Liver (tissue), 9 donors: ENCODE results near the gene IRAK2. TPM values are rescaled to one million over a fixed set of nuclear protein-coding genes. Genes with fewer than 3 reads are reported as not detected.

Source experiments
- DNase-seq: peaks from one replicate; pipeline ENCODE4 v3.0.0-alpha.2; 2017; ENCODE audit warnings: low spot score
- H3K27ac ChIP-seq, 2 donors: one replicate each; pipeline ENCODE4 v1.7.0; 2013; ENCODE audit warnings: inconsistent platforms in 2 of 2, low read length in 2 of 2, control low read depth in 1 of 2, low read depth in 1 of 2, mild to moderate bottlenecking in 1 of 2
- H3K27me3 ChIP-seq, 4 donors: one replicate each; pipeline versions ENCODE4 v1.6.1 to v1.7.0; 2013; ENCODE audit warnings: low read length in 3 of 4, inconsistent platforms in 1 of 4, mild to moderate bottlenecking in 1 of 4, moderate library complexity in 1 of 4; ENCODE audit not compliant: control insufficient read depth in 4 of 4, insufficient read depth in 4 of 4
- H3K36me3 ChIP-seq, 4 donors: one replicate each; pipeline versions ENCODE4 v1.6.1 to v1.7.0; 2013; ENCODE audit warnings: low read length in 3 of 4, mild to moderate bottlenecking in 3 of 4, low read depth in 1 of 4, moderate library complexity in 1 of 4; ENCODE audit not compliant: control insufficient read depth in 4 of 4, insufficient read depth in 3 of 4
- H3K4me1 ChIP-seq, 4 donors: one replicate each; pipeline versions ENCODE4 v1.6.1 to v1.7.0; 2013; ENCODE audit warnings: low read length in 3 of 4, mild to moderate bottlenecking in 3 of 4, moderate library complexity in 1 of 4; ENCODE audit not compliant: control insufficient read depth in 4 of 4, insufficient read depth in 4 of 4
- H3K4me3 ChIP-seq, 3 donors: one replicate each; pipeline versions ENCODE4 v1.6.1 to v1.7.0; 2013; ENCODE audit warnings: low read length in 3 of 3, control low read depth in 1 of 3, low read depth in 1 of 3, mild to moderate bottlenecking in 1 of 3
- H3K9ac ChIP-seq, 2 donors: one replicate each; pipeline ENCODE4 v1.7.0; 2013; ENCODE audit warnings: low read length in 2 of 2, mild to moderate bottlenecking in 2 of 2, moderate library complexity in 2 of 2, control low read depth in 1 of 2, low read depth in 1 of 2
- H3K9me3 ChIP-seq, 4 donors: one replicate each; pipeline versions ENCODE4 v1.6.1 to v1.7.0; 2013; ENCODE audit warnings: low read length in 3 of 4; ENCODE audit not compliant: control insufficient read depth in 4 of 4
- ATF3 ChIP-seq: IDR thresholded peaks from 2 replicates; pipeline ENCODE4 v1.6.1; 2016; ENCODE audit warnings: antibody characterized with exemption
- CTCF ChIP-seq: fragments of 150-350 bp; IDR thresholded peaks from 2 replicates; pipeline ENCODE4 v1.5.1; 2017; ENCODE audit warnings: improper control_type of control experiment, low read depth, low read length; ENCODE audit not compliant: missing input control
- EGR1 ChIP-seq, 2 donors: IDR thresholded peaks; 2 replicates each; pipeline ENCODE4 v1.6.1; 2016 to 2018; ENCODE audit warnings: antibody characterized with exemption in 2 of 2, low read depth in 2 of 2
- FOXA1 ChIP-seq: IDR thresholded peaks from 2 replicates; pipeline ENCODE4 v1.6.1; 2016; ENCODE audit warnings: antibody characterized with exemption
- FOXA2 ChIP-seq: IDR thresholded peaks from 2 replicates; pipeline ENCODE4 v1.6.1; 2016; ENCODE audit warnings: antibody characterized with exemption
- GABPA ChIP-seq, 2 donors: IDR thresholded peaks in 1 of 2; conservative IDR thresholded peaks in 1 of 2; 2 replicates each; pipeline ENCODE4 v1.6.1; 2016; ENCODE audit warnings: antibody characterized with exemption in 2 of 2, mild to moderate bottlenecking in 1 of 2, moderate library complexity in 1 of 2
- HNF4A ChIP-seq, 2 donors: conservative IDR thresholded peaks; 2 replicates each; pipeline ENCODE4 v1.6.1; 2016; ENCODE audit warnings: antibody characterized with exemption in 2 of 2, mild to moderate bottlenecking in 2 of 2
- HNF4G ChIP-seq: IDR thresholded peaks from 2 replicates; pipeline ENCODE4 v1.6.1; 2016; ENCODE audit warnings: antibody characterized with exemption
- JUND ChIP-seq, 2 donors: IDR thresholded peaks; 2 replicates each; pipeline ENCODE4 v1.6.1; 2016; ENCODE audit warnings: antibody characterized with exemption in 2 of 2
- MAX ChIP-seq: IDR thresholded peaks from 2 replicates; pipeline ENCODE4 v1.6.1; 2016; ENCODE audit warnings: antibody characterized with exemption
- NR2F2 ChIP-seq: IDR thresholded peaks from 2 replicates; pipeline ENCODE4 v1.6.1; 2016; ENCODE audit warnings: antibody characterized with exemption
- RAD21 ChIP-seq, 2 donors: IDR thresholded peaks; 2 replicates each; pipeline ENCODE4 v1.6.1; 2016; ENCODE audit warnings: antibody characterized with exemption in 2 of 2, mild to moderate bottlenecking in 2 of 2
- REST ChIP-seq: IDR thresholded peaks from 2 replicates; pipeline ENCODE4 v1.6.1; 2016; ENCODE audit warnings: antibody characterized with exemption, mild to moderate bottlenecking
- SP1 ChIP-seq: IDR thresholded peaks from 2 replicates; pipeline ENCODE4 v1.6.1; 2018; ENCODE audit warnings: antibody characterized with exemption, mild to moderate bottlenecking
- TAF1 ChIP-seq: conservative IDR thresholded peaks from 2 replicates; pipeline ENCODE4 v1.6.1; 2016; ENCODE audit warnings: antibody characterized with exemption, mild to moderate bottlenecking
- YY1 ChIP-seq: IDR thresholded peaks from 2 replicates; pipeline ENCODE4 v1.6.1; 2016; ENCODE audit warnings: antibody characterized with exemption, mild to moderate bottlenecking
- ZBTB33 ChIP-seq: IDR thresholded peaks from 2 replicates; pipeline ENCODE4 v1.6.1; 2016; ENCODE audit warnings: antibody characterized with exemption
- WGBS: extraction: QIAGEN DNeasy Blood & Tissue Kit; methylation state at CpG from one replicate; pipeline ENCODE4 v1.1.7; 2013; 5-methylcytosine and 5-hydroxymethylcytosine counted together
- polyA plus RNA-seq, 2 donors: library from polyadenylated mRNA; stranded (reverse) in 1 of 2; unstranded in 1 of 2; fragments of 200-250 nt in 1 of 2; fragments of >200 nt in 1 of 2; fragmentation: Nextera tagmentation in 1 of 2; extraction: Ambion mirVana in 1 of 2; gene quantifications; one replicate each; pipeline versions ENCODE4 v1.2.1 to v1.2.3, GENCODE V29; 2013 to 2015
- total RNA-seq, 2 donors: library from RNA; depleted of rRNA; stranded (reverse); fragments of >200 nt; gene quantifications; one replicate each; pipeline ENCODE4 v1.2.3, GENCODE V29; 2014
- donor health status: healthy.
- donor health status: healthy.
- donor health status: healthy.
- donor health status: healthy.
- donor health status: healthy.

IRAK2 gene
- total and polyA plus RNA-seq, 4 donors, result 2.7 to 9.3 (median 5.9) TPM

- peaks cover 0 to 10% (median 2%) of the 10 kb centered on the region in 4 donors for H3K9me3 ChIP-seq
- TF ChIP-seq EGR1 (IDR thresholded peaks at IDR 0.05; ENCODE audit: low read depth in 2 of 2), result no peak
- no peak for TF ChIP-seq FOXA1
- no peak for TF ChIP-seq GABPA (IDR thresholded peaks at IDR 0.05 in 1 of 2, conservative IDR thresholded peaks at IDR 0.05 in 1 of 2)
- TF ChIP-seq NR2F2, result no peak
- no peak for TF ChIP-seq YY1
- TF ChIP-seq ATF3, result no peak
- no peak for TF ChIP-seq TAF1
- no peak for TF ChIP-seq MAX
- no peak for TF ChIP-seq SP1
- no peak for TF ChIP-seq RAD21 (IDR thresholded peaks at IDR 0.05)
- no peak for TF ChIP-seq HNF4G
- no peak for TF ChIP-seq ZBTB33
- no peak for TF ChIP-seq HNF4A (conservative IDR thresholded peaks at IDR 0.05)
- no peak for TF ChIP-seq REST
- TF ChIP-seq CTCF, result no peak
- no peak for TF ChIP-seq FOXA2
- TF ChIP-seq JUND (IDR thresholded peaks at IDR 0.05), result no peak
- H3K27ac ChIP-seq, result peak overlapping the region in 1 of 2 donors; percentile 10
- 85% methylated on average over 7 of the region's 7 CpGs for WGBS
- H3K27me3 ChIP-seq, result no peaks in the 10 kb centered on the region
- peaks cover 9 to 20% (median 14%) of the 10 kb centered on the region in 4 donors for H3K36me3 ChIP-seq
- no peaks in the 10 kb centered on the region for H3K4me1 ChIP-seq
- H3K4me3 ChIP-seq, result no peak overlapping the region
- no peak for DNase-seq
- H3K9ac ChIP-seq, result no peak overlapping the region
These were observed 77.7 kb downstream of the IRAK2 start for GRCh38 chr3:10242182-10243065.
